GM19324 (cell line): ENCODE measurements around the gene CEP170.

Experiments
- ATAC-seq: cut with Tn5 transposase; IDR thresholded peaks from one replicate; pipeline ENCODE4 v1.9.1; 2021; ENCODE audit warnings: mild to moderate bottlenecking, moderate library complexity; ENCODE audit not compliant: unreplicated experiment, low FRiP score

Gene CEP170

DNA sequence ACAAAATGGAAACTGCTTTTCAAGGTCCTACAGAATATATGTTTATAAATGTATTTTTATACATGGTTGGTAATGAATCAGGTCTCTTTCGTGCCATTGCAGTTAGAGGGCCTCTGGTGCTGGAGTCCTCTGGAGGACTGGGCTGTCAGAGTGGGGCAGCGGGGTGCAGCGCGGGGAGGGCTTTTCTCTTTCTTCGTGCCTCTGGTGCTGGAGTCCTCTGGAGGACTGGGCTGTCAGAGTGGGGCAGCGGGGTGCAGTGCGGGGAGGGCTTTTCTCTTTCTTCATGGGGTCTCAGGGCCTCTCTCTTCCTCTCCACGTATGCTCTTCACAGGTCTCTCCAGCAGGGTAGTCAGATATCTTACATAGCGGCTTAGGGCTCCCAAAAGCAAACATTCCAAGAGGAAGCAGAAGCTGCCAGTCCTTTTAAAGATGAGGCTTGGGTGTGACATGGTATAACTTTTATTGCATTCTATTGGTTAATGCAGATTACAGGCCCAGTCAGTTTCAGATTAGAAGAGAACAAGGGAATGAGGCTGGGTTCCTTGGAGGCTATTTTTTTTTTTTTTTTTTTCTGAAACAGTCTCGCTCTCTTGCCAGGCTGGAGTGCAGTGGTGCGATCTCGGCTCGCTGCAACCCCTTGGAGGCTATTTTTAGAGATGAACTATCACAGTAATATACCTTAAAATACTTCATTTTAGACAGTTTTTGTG is 13.8 kb upstream of the CEP170 start:
- ATAC-seq = peak; percentile 29

DNA sequence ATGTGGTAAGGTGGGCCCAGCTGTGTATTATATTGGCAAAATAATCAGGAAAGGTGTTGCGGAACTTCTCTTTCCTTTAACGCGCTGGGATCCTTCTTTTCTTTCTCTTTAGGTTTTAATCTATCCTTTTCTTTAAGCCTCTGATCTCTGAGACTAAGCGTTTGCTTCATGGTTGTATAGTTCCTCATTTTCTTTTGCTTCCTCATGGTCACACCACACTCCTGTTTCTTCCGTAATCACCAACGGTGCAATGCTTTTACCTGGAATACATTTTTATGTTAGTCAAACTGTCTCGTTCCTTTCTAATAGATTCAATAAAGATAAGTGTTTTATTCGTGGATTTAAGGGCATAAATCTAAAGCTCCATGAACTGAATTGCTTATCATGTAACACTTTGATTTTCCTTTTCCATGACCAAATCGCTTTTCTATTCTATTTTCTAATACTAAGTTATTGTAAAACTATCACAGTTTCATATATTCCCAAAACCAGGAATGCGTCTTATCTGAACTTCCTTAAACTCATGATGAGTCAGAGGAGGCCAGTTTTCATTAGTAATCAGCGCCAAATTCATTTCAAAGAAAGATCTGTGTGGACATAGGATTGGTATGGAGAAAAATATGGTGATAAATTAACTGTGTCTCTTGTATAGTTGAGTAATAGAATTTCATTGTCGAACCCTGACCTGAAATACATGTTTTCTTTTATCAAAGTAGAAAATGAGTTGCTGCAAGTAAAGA is 13.0 kb upstream of the CEP170 start:
- no peak for ATAC-seq

DNA sequence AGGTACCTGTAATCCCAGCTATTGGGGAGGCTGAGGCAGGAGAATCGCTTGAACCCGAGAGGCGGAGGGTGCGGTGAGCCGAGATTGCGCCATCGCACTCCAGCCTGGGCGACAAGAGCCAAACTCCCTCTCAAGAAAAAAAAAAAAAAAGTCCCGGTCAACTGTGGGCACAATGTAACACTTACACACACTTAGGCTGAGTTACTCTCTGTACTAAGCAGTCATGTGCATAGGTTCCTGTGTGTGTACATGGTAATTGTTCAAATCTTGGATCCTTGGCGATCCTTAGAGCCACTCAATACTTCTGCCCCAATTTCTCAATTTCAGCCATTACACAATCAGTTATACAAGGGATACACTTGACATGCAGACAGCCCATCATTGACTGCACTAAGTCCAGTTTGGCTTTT is 12.4 kb upstream of the CEP170 start:
- no peak for ATAC-seq

DNA sequence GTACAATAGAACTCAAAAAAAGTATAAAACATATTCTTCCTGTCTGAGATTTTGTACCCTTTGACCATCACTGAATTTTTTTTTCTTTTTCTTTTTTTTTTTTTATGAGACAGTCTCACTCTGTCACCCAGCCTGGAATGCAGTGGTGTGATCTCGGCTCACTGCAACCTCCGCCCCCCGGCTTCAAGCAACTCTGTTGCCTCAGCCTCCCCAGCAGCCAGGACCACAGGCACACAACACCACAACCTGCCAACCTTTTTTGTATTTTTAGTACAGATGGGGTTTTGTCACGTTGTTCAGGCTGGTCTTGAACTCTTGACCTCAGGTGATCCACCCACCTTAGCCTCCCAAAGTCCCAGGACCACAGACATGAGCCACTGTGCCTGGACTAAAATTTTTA is 11.2 kb upstream of the CEP170 start:
- ATAC-seq = no peak

DNA sequence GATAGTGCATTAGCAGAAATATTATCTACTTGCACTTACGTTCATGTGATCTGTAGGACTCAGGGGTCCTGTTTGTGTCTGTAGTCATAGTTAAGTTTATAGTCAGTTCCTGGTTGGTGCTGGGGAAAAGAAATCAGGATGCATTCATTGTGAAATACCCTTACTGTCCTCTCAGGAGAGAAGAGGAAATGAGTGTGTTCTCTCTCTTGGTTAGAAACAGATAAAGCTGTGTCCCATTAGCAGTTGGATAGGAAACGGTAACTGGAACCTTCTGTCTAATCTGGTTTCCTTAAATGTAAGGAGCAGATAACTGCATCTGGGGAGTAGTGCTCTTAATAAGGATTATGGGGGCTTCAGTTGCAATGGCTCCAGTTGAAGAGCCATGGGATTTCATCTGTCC is 9.6 kb upstream of the CEP170 start:
- ATAC-seq = no peak

DNA sequence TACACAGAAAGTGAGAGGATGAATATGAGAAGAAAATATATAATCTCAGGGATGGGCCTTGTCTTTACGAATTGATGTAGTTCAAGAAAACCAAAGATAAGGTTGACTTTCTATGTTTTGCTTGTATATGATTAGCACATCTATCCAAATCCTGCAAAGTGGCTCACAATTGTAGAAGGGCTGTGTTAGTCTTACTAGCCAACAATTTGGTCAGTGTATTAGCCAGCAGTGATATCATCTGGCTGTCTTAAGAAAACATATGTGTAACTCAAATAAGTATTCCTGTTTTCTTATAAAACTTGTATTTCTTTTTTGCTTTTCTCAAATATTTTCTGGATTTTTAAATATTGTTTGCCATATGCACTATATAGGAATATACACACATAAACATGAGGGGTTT is 6.3 kb upstream of the CEP170 start:
- no peak for ATAC-seq

DNA sequence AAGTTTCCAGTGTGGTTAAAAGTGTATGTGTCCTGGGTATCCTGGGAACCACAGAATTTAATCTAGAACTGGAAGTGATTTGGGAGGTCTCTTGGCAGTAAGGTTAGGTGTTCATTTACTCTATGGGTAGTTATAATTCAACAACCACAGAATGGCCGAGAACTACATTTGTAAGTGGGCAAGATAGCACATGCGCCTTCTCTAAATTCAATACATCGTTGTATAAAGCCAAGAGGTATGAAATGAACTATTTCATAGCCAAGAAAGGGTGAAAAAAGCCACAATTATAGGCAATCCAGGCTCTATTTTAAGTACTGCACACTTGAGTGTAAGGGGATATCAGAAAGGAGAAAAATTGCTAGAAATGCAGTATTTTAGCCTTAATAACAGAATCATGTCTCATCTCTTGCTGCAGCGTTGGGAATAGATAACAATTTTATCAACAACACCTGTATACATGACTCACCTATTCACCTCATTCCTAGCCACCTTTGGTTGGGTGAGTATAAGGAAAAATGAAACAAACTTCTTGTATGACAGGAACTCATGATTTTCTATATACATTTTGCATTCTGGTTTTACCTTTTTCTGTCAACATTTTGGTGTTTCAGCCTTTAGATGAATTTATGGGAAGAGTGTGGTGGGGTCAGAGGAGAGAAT is 5.3 kb upstream of the CEP170 start:
- ATAC-seq = no peak

DNA sequence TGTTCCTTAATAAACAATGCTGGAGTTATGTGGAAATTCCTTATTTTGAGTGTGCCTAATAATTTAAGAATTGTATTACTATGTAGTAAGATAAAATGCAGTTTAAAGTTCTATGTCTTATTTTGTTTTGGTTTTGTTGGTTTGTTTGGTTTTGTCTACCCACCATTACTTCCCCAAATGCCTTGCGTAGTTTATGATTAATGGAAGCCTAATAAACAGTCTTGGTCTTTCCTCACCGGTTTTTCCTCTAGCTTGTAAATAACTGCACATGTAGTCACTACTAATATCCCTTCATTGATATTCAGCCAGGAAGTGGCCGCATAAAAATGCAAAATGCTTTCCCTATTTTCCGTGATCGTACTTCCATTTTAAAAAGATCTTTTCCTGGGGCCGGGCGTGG is 3.6 kb upstream of the CEP170 start:
- ATAC-seq = no peak

DNA sequence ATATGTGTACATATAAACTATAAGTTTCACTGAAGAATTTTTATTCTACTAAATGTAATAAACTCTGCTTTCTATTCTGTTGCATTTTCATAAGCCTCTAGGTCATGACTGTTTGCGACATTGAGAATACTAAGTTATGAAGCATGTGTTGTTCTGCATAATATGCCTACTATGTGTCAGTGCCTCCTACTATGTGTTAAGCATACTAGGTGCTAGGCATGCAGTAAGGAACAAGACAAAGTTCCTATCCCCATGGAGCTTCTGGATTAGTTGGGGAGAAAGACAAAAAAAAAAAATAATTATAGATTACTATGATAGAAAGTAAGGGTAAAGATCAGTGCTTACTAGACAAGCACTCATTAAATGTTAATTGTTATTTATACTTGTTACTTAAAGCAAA is 2.1 kb upstream of the CEP170 start:
- ATAC-seq = no peak

DNA sequence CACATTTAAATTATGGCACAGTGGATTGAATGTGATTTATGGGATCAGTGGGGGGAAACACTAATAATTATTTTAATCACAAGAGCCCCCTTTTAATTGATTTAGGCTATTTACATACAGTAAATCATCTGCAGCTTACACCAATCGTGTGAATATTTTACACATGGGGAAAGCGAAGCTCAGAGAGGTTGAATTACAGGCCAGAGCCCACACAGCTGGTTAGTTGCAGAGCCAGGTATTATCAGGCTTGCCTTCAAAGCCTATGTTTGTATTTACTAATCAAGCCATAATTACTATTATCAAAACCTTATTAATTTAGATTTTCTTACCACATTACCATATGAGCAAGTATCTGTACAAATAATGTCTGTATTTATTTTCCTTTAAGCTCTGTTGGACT is 1.5 kb upstream of the CEP170 start:
- no peak for ATAC-seq

DNA sequence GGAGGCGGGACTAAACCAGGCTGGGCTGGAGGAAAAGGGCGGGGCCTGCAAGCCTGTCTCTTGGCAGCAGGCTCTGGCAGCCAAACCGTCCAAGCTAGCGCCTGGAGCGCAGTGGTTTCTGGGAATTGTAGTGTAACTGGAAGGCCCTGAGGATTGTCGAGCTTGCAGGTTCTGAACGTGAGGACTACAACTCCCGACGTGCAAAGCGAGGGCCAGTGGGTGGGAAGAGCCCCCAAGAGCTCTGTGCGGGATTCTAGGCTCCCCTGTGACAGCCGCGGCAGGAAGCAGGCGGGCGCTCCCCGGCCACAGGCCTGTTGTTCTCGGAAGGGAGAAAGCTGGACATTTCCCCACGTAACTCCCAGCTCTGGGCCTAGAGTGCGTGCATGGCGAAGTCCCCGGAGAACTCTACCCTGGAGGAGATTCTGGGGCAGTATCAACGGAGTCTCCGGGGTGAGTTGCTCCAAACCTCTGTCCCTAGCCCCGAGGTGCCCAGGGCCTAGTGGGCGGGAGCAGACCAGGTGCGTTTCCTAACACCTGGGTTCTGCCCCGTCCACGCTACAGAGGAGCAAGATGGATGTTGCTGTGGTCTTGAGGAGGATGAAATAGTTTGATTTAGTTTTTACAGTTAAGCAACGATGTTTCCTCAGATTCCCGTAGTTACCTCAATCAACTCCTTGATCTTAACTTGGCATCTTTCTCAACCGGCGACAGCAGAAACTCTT is 871 bp upstream of the CEP170 start, which contains the start of gene SDCCAG8:
SDCCAG8 (plus strand) TSS at position 251 of the 722 bp plus-strand sequence; CDS start at position 384, 133 bp downstream.
- peak; percentile 81 for ATAC-seq

DNA sequence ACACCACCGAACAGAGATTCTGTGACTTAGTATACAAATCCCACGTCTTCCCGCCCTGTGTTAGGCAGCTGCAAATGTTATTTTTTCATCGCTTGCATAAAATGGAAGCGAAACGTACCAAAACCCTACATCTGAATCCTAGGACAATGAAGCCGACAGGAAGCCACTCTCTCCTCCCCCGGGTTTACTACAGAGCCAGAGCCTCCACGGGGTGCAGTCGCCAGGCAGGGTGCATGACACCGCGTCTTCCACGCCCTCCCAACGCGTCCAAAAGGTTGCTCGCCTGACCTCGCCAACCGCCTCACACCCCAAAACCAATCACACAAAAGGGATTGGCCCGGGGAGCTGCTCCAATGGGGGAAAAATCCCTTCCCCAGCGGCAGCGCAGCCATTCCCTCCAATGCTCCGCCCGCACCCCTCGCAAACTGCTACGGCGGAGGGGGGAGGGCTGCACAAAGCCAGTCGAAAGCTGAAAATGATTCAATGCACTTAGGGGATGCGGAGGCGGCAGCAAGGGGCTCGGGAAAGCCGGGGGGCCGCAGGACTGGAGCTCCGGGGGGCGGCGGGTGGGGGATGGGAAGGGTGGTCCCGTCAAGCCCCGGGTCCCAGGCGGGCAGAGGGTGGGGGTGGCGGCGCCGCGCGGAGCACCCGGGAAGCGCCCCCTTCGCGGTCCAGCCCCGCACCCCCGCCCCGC is 701 bp downstream of the CEP170 start:
- peak; percentile 8 for ATAC-seq

DNA sequence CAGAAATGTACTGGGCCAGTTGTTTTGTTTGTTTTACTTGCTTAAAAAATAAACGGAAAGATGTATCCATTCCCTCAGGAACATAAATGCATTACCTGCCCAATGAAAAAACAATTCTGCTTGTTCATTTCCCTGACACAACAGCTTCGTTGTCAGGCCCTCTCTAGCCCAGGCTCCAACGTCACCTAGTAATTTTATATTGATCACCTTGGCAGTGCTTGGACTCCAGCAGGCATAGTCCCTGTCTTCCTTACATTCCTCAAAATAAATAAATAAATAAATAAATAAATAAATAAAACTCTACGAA is 1.2 kb downstream of the CEP170 start:
- ATAC-seq = no peak

DNA sequence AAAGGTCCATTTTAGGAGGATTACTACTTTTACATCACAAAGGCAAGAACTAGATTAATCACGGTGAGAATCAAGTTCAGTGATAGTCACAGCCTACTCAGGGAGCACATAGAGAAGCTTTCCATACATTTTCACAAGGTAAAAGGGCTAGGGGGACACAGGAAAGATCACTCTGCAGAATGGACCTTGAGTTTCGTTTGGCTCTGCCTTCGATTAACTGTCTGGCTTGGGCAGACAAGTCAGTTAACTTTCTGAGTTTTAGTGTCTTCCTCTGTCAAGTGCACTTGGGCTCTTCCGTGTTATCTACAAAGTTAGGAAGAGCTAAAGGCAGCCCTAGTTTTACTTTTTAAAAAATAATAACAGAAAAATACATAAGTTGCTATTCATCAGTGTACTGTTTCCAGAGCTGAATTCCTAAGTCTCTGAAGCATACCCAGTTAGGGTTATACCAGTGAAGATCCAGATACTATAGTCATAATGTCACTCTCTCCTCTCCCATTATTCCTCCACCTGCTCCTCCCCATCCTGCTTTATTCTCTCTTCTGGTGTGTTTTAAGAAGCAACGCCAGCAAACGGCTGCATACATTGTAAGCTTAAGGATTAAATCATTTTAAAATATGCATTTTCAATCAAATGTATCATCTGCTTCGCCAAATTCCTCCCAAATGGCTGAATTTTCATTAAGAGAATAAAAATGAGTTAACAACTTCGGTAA is 1.7 kb downstream of the CEP170 start:
- no peak for ATAC-seq

DNA sequence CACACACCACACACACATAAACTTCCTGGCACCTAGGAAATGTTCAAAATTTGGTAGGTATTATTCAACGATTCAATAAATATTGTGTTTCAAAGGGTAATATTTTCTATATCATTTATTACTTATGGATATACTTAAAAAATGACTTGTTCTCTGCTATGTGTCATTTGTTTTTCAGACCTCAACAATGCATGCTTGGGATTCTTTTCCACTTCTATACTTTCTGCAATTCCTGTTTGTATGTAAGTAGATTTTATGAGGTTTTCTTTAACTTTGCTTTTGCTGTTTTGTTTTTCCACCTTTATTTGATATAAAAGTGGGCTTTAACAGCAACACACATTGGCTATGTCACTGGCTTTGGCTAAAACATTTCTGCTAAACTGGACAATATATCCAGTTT is 3.5 kb downstream of the CEP170 start:
- no peak for ATAC-seq

DNA sequence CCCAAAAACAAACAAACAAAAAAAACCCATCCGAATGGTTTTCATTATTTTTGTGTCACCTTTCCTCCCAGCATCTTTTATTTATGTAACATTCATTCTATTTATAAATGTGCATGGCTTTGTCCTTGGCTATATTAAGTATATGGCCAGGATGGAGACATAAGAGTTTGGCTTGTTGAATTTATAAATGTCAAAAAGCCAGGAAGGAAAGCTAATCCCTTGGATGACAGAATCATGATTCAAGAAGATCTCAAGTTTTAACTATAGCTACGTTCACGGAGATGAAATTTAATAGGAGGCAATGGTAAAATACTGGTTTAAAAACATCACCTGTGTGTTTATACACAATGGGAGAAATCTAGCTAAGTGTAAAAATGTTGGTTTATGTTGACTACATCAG is 5.0 kb downstream of the CEP170 start:
- no peak for ATAC-seq

DNA sequence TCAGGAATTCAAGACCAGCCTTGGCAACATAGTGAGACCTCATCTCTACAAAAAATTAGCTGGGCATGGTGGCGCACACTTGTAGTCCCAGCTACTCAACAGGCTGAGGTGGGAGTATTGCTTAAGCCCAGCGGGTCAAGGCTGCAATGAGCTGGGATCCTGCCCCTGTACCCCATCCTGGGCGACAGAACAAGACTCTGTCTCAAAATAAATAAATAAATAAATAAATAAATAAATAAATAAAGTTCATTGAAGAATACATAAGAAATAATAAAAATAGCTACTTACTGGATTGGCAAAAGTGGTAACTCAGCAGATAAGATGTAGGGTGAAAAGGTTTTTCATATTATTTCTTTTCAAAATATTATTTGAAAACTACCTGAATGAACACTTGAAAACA is 5.9 kb downstream of the CEP170 start:
- ATAC-seq = no peak

DNA sequence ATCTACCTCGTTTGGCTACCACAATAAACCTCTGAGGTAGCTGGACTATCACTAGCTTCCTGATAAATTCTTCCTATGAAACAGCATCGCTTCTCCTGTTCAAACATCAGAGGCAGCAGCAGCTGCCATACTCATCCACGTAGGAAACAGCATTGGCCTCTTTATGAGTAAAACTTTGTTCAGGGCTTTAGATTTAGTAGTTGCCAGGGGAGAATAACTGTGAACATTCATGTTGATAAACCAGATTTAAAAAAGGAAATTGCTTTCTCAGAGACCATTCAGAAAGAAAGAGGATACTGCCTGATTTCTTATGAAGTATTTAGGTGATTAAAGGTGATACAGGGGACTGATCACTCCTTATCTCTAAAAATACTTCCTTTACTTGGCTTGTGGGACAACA is 7.2 kb downstream of the CEP170 start:
- ATAC-seq = no peak

DNA sequence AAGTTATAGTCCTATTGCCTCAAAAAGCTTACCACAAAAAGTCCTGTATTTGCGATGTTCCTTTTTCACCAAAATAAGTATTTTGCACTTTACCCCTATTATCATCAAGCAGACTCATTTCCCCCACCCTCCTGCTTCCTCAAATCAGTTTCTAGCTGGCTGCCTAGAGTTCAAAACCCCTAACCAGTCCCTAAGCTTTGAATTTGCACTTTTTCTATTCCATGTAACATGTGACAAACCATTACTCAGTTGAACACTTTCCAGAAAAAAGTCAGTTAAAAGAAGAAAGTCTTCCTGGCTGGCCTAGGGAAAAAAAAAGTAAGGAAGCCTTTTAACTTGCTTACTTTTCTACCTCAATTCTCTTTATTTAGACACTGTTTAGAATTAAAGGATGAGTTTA is 8.2 kb downstream of the CEP170 start:
- no peak for ATAC-seq

DNA sequence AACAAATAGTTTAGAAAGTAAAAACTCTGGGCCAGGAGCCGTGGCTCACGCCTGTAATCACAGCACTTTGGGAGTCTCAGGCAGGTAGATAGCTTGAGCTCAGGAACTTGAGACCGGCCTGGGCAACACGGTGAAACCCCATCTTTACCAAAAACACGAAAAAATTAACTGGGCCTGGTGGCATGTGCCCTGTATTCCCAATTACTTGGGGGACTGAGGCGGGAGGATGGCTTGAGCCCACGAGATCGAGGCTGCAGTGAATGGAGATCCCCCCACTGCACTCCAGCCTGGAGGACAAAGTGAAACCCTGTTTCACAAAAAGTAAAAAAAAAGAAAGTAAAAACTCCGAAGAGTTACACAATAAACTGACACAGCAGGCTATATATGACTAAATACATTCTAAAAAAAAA is 10.6 kb downstream of the CEP170 start:
- ATAC-seq = peak; percentile 60
